Cardiac muscle cell (in vitro differentiated cells and primary cell): ENCODE data around the gene PLA2G4A. TPM values are rescaled to one million over a fixed set of nuclear protein-coding genes. Genes with fewer than 3 reads are reported as not detected.

Experiments used
- DNase-seq, 2 donors: peaks; one replicate each; pipeline versions ENCODE4 v3.0.0 to v3.0.0-alpha.2; 2010 to 2017; ENCODE audit warnings: low read depth in 1 of 2, low spot score in 1 of 2
- H3K27ac ChIP-seq: fragments of 200-600 bp; sonication (generic); 2 replicates; pipeline ENCODE4 v1.5.1; 2016
- H3K27me3 ChIP-seq: fragments of 200-600 bp; sonication (generic); 2 replicates; pipeline ENCODE4 v1.6.0; 2016; ENCODE audit warnings: control low read depth
- H3K36me3 ChIP-seq: fragments of 200-600 bp; sonication (generic); 2 replicates; pipeline ENCODE4 v1.5.1; 2016; ENCODE audit warnings: control low read depth
- H3K4me1 ChIP-seq: fragments of 200-600 bp; sonication (generic); 2 replicates; pipeline ENCODE4 v1.8.1; 2017; ENCODE audit warnings: low read depth, mild to moderate bottlenecking, mixed run types
- H3K4me3 ChIP-seq: fragments of 200-600 bp; sonication (generic); 2 replicates; pipeline ENCODE4 v1.5.1; 2016; ENCODE audit warnings: mild to moderate bottlenecking
- H3K9me3 ChIP-seq: fragments of 200-600 bp; sonication (generic); 2 replicates; pipeline ENCODE4 v1.5.1; 2017; ENCODE audit warnings: low read depth, mild to moderate bottlenecking, control low read depth
- CTCF ChIP-seq: IDR thresholded peaks from 2 replicates; pipeline ENCODE4 v1.5.1; 2012; ENCODE audit warnings: low read depth, mild to moderate bottlenecking, low read length
- polyA plus RNA-seq: library from polyadenylated mRNA; unstranded; fragments of >200 nt; fragmentation: Nextera tagmentation; extraction: Ambion mirVana; gene quantifications from 2 replicates; pipeline ENCODE4 v1.2.1, GENCODE V29; 2016
- total RNA-seq: library from RNA; depleted of rRNA; stranded (reverse); fragments of >200 nt; gene quantifications from 2 replicates; pipeline ENCODE4 v1.2.3, GENCODE V29; 2016

The PLA2G4A gene
- total and polyA plus RNA-seq, 2 experiments from 2014 or later, result 0.09 TPM; not detected in 1

GRCh38 chr1:186948535-186948934 lies 119.8 kb downstream of the PLA2G4A start:
- DNase-seq, result peak in 1 of 2 donors; percentile 47
- Histone ChIP-seq H3K4me3 (no peak overlapping the region), H3K36me3 (no peaks in the 10 kb centered on the region), H3K9me3 (no peaks in the 10 kb centered on the region), H3K27me3 (no peaks in the 10 kb centered on the region), H3K27ac (no peak overlapping the region), H3K4me1 (no peaks in the 10 kb centered on the region)
- TF ChIP-seq CTCF, result no peak

- Histone ChIP-seq H3K4me3 (no peak overlapping the region), H3K36me3 (no peaks in the 10 kb centered on the region), H3K27me3 (no peaks in the 10 kb centered on the region), H3K4me1 (no peaks in the 10 kb centered on the region), H3K9me3 (no peaks in the 10 kb centered on the region), H3K27ac (no peak overlapping the region)
- DNase-seq, result no peak
- no peak for TF ChIP-seq CTCF
These were observed 120.4 kb downstream of the PLA2G4A start for GRCh38 chr1:186949173-186949572.

GRCh38 chr1:186950547-186950946 lies 121.8 kb downstream of the PLA2G4A start:
- no peak for TF ChIP-seq CTCF
- Histone ChIP-seq H3K4me1 (no peaks in the 10 kb centered on the region), H3K36me3 (no peaks in the 10 kb centered on the region), H3K27ac (no peak overlapping the region), H3K27me3 (no peaks in the 10 kb centered on the region), H3K4me3 (no peak overlapping the region), H3K9me3 (no peaks in the 10 kb centered on the region)
- DNase-seq, result peak in 1 of 2 donors; percentile 25

- Histone ChIP-seq H3K4me1 (no peaks in the 10 kb centered on the region), H3K27ac (no peak overlapping the region), H3K9me3 (no peaks in the 10 kb centered on the region), H3K27me3 (no peaks in the 10 kb centered on the region), H3K36me3 (no peaks in the 10 kb centered on the region), H3K4me3 (no peak overlapping the region)
- TF ChIP-seq CTCF, result no peak
- no peak for DNase-seq
These were observed 125.1 kb downstream of the PLA2G4A start for GRCh38 chr1:186953876-186954275.

GRCh38 chr1:186957314-186957713 lies 128.6 kb downstream of the PLA2G4A start:
- H3K27me3 ChIP-seq, result no peaks in the 10 kb centered on the region
- H3K27ac ChIP-seq, result no peak overlapping the region
- no peak overlapping the region for H3K4me3 ChIP-seq
- H3K9me3 ChIP-seq, result no peaks in the 10 kb centered on the region
- no peaks in the 10 kb centered on the region for H3K4me1 ChIP-seq
- no peak for DNase-seq
- no peak for TF ChIP-seq CTCF
- H3K36me3 ChIP-seq, result no peaks in the 10 kb centered on the region

GRCh38 chr1:186958520-186958919 lies 129.8 kb downstream of the PLA2G4A start:
- H3K4me1 ChIP-seq, result no peaks in the 10 kb centered on the region
- no peaks in the 10 kb centered on the region for H3K27me3 ChIP-seq
- H3K4me3 ChIP-seq, result no peak overlapping the region
- H3K27ac ChIP-seq, result no peak overlapping the region
- no peaks in the 10 kb centered on the region for H3K36me3 ChIP-seq
- no peak for TF ChIP-seq CTCF
- no peaks in the 10 kb centered on the region for H3K9me3 ChIP-seq
- peak in 1 of 2 donors; percentile 38 for DNase-seq
